GM23248 (cell line): Measurements from ENCODE around the gene IFNAR2. TPM values are rescaled to one million over a fixed set of nuclear protein-coding genes. Genes with fewer than 3 reads are reported as not detected.

Source experiments
- DNase-seq: peaks from one replicate; pipeline ENCODE4 v3.0.0-alpha.2; 2015
- H2AFZ ChIP-seq: fragments of 200-600 bp; sonication (generic); 2 replicates; pipeline ENCODE4 v1.6.1; 2016; ENCODE audit warnings: antibody characterized with exemption
- H3F3A ChIP-seq: fragments of 200-600 bp; sonication (generic); 2 replicates; pipeline ENCODE4 v1.6.1; 2016; ENCODE audit warnings: mild to moderate bottlenecking, antibody characterized with exemption, mixed run types; ENCODE audit not compliant: insufficient read depth
- H3K27ac ChIP-seq: fragments of 200-600 bp; sonication (generic); 2 replicates; pipeline ENCODE4 v1.5.1; 2016; ENCODE audit warnings: mild to moderate bottlenecking
- H3K27me3 ChIP-seq: fragments of 200-600 bp; sonication (generic); replicated peaks from 2 replicates; pipeline ENCODE4 v1.6.1; 2016; ENCODE audit warnings: mild to moderate bottlenecking; ENCODE audit not compliant: insufficient read depth
- H3K36me3 ChIP-seq: fragments of 200-600 bp; sonication (generic); 2 replicates; pipeline ENCODE4 v1.6.1; 2016; ENCODE audit warnings: low read depth, mild to moderate bottlenecking
- H3K4me1 ChIP-seq: fragments of 200-600 bp; sonication (generic); 2 replicates; pipeline ENCODE4 v1.6.1; 2016; ENCODE audit warnings: mild to moderate bottlenecking; ENCODE audit not compliant: insufficient read depth
- H3K4me2 ChIP-seq: fragments of 200-600 bp; sonication (generic); one replicate; pipeline ENCODE4 v1.6.1; 2016; ENCODE audit warnings: mild to moderate bottlenecking; ENCODE audit not compliant: unreplicated experiment
- H3K4me3 ChIP-seq: fragments of 200-600 bp; sonication (generic); 2 replicates; pipeline ENCODE4 v1.5.1; 2016; ENCODE audit warnings: mild to moderate bottlenecking
- H3K79me2 ChIP-seq: fragments of 200-600 bp; sonication (generic); 2 replicates; pipeline ENCODE4 v1.6.1; 2016; ENCODE audit warnings: mild to moderate bottlenecking; ENCODE audit not compliant: insufficient read depth
- H3K9ac ChIP-seq: fragments of 200-600 bp; sonication (generic); 2 replicates; pipeline ENCODE4 v1.6.1; 2016; ENCODE audit warnings: mild to moderate bottlenecking
- H3K9me2 ChIP-seq: fragments of 200-600 bp; sonication (generic); 2 replicates; pipeline ENCODE4 v1.6.1; 2016; ENCODE audit warnings: mixed run types, mild to moderate bottlenecking, moderate library complexity; ENCODE audit not compliant: insufficient read depth
- H3K9me3 ChIP-seq: fragments of 200-600 bp; sonication (generic); one replicate; pipeline ENCODE4 v1.6.1; 2017; ENCODE audit warnings: low read depth
- H4K20me1 ChIP-seq: fragments of 200-600 bp; sonication (generic); 2 replicates; pipeline ENCODE4 v1.6.0; 2016; ENCODE audit not compliant: insufficient read depth
- EZH2 ChIP-seq: fragments of 200-600 bp; sonication (generic); IDR thresholded peaks from 2 replicates; pipeline ENCODE4 v1.6.1; 2018; ENCODE audit warnings: antibody characterized with exemption, mild to moderate bottlenecking; ENCODE audit not compliant: insufficient read depth, poor library complexity, severe bottlenecking
- EZH2phosphoT487 ChIP-seq: fragments of 200-600 bp; sonication (generic); IDR thresholded peaks from 2 replicates; pipeline ENCODE4 v1.6.1; 2018; ENCODE audit warnings: antibody characterized with exemption, moderate library complexity, mild to moderate bottlenecking, low read depth; ENCODE audit not compliant: insufficient read depth
- WGBS, 2 experiments: methylation state at CpG; one replicate each; pipeline ENCODE4 v1.1.6; 2015 to 2017; ENCODE audit warnings: low lambda C conversion rate in 2 of 2, low coverage in 1 of 2; ENCODE audit errors: missing lambda C conversion rate in 2 of 2; 5-methylcytosine and 5-hydroxymethylcytosine counted together
- in situ Hi-C: fragments of 300-500 bp; cut with MboI; formaldehyde crosslinking; loops from 2 replicates; pipeline ENCODE4 v1.15.0; 2020
- polyA plus RNA-seq: library from polyadenylated mRNA; unstranded; fragments of >200 nt; fragmentation: Nextera tagmentation; extraction: Ambion mirVana; gene quantifications from 2 replicates; pipeline ENCODE4 v1.2.1, GENCODE V29; 2016
- total RNA-seq: library from RNA; depleted of rRNA; stranded (reverse); fragments of >200 nt; shearing (Covaris generic); gene quantifications from 2 replicates; pipeline ENCODE4 v1.2.3, GENCODE V29; 2014

Gene IFNAR2
- total and polyA plus RNA-seq, 2 experiments from 2014 or later, result 4.0 to 21.8 TPM

GRCh38 chr21:33189824-33190223 is 39.9 kb upstream of the IFNAR2 start:
- no peaks in the 10 kb centered on the region for H3K9me2 ChIP-seq
- H3K4me3 ChIP-seq, result no peak overlapping the region
- H3K36me3 ChIP-seq, result no peaks in the 10 kb centered on the region
- no peaks in the 10 kb centered on the region for H3K9me3 ChIP-seq
- DNase-seq, result no peak
- H2AFZ ChIP-seq, result no peak overlapping the region
- in situ Hi-C loops, result loop anchor here (10.0 kb wide), 2 partner anchors 175 to 195 kb away; no protein-coding TSS in a partner anchor
- no peaks in the 10 kb centered on the region for H3F3A ChIP-seq
- H3K9ac ChIP-seq, result no peak overlapping the region
- no peak overlapping the region for H3K27ac ChIP-seq
- peaks cover 21% of the 10 kb centered on the region for H3K27me3 ChIP-seq
- no peaks in the 10 kb centered on the region for H3K4me1 ChIP-seq
- no peak overlapping the region for H3K4me2 ChIP-seq
- no peaks in the 10 kb centered on the region for H4K20me1 ChIP-seq
- TF ChIP-seq EZH2phosphoT487 (no peak), EZH2 (no peak)
- WGBS, 2 experiments, result 61 to 68% methylated on average over 3 of the region's 3 CpGs
- no peaks in the 10 kb centered on the region for H3K79me2 ChIP-seq

- WGBS, 2 experiments, result 10 to 12% methylated on average over 14 of the region's 14 CpGs
- Histone ChIP-seq H3K79me2 (no peaks in the 10 kb centered on the region), H3K27ac (no peak overlapping the region), H3K27me3 (no peaks in the 10 kb centered on the region), H3K4me3 (no peak overlapping the region), H3K9ac (no peak overlapping the region), H3F3A (no peaks in the 10 kb centered on the region), H3K4me2 (peak overlapping the region; percentile 18), H3K9me2 (no peaks in the 10 kb centered on the region), H2AFZ (peak overlapping the region; percentile 40; the same call in 1 of the 2 replicates), H4K20me1 (no peaks in the 10 kb centered on the region), H3K36me3 (no peaks in the 10 kb centered on the region), H3K9me3 (no peaks in the 10 kb centered on the region), H3K4me1 (no peaks in the 10 kb centered on the region)
- in situ Hi-C loops, result loop anchor here (10.0 kb wide), 2 partner anchors 168 to 202 kb away; no protein-coding TSS in a partner anchor
- TF ChIP-seq EZH2phosphoT487 (no peak), EZH2 (no peak)
- peak; percentile 74 for DNase-seq
Observed at GRCh38 chr21:33196941-33197374, 32.8 kb upstream of the IFNAR2 start.

- Histone ChIP-seq H3K4me2 (no peak overlapping the region), H3F3A (no peaks in the 10 kb centered on the region; the same call in 1 of the 2 replicates), H3K4me3 (no peak overlapping the region), H3K9me2 (no peaks in the 10 kb centered on the region), H3K4me1 (no peaks in the 10 kb centered on the region), H4K20me1 (no peaks in the 10 kb centered on the region), H3K9me3 (no peaks in the 10 kb centered on the region), H3K9ac (no peak overlapping the region), H3K36me3 (no peaks in the 10 kb centered on the region), H3K79me2 (no peaks in the 10 kb centered on the region), H3K27me3 (no peaks in the 10 kb centered on the region), H3K27ac (no peak overlapping the region), H2AFZ (no peak overlapping the region)
- 42 to 43% methylated on average over 4 of the region's 4 CpGs for WGBS, 2 experiments
- in situ Hi-C loops, result loop anchor here (10.0 kb wide), 2 partner anchors 167 to 203 kb away; no protein-coding TSS in a partner anchor
- TF ChIP-seq EZH2phosphoT487, result no peak
- no peak for TF ChIP-seq EZH2
- no peak for DNase-seq
Observed at GRCh38 chr21:33197496-33197895, 32.2 kb upstream of the IFNAR2 start.

- in situ Hi-C loops, result loop anchor here (10.0 kb wide), 2 partner anchors 166 to 204 kb away; no protein-coding TSS in a partner anchor
- Histone ChIP-seq H3K27me3 (no peaks in the 10 kb centered on the region), H3K9me2 (no peaks in the 10 kb centered on the region), H3K9me3 (no peaks in the 10 kb centered on the region), H3K4me1 (peaks cover 6% of the 10 kb centered on the region), H3K4me3 (no peak overlapping the region), H3K79me2 (no peaks in the 10 kb centered on the region), H3K9ac (no peak overlapping the region), H3K36me3 (no peaks in the 10 kb centered on the region), H3K4me2 (no peak overlapping the region), H4K20me1 (no peaks in the 10 kb centered on the region), H3F3A (peaks cover 7% of the 10 kb centered on the region), H2AFZ (0 out of 2 replicates have a peak overlapping the region, but pooled peaks have one; percentile 16), H3K27ac (no peak overlapping the region)
- DNase-seq, result peak; percentile 67
- TF ChIP-seq EZH2phosphoT487, result no peak
- no peak for TF ChIP-seq EZH2
- 17 to 18% methylated on average over 9 of the region's 9 CpGs for WGBS, 2 experiments
Observed at GRCh38 chr21:33198346-33199099, 31.2 kb upstream of the IFNAR2 start.
